ENCODE measurements around the gene TBX3.

TBX3 gene

GRCh38 chr12:114665411-114666260, 18.3 kb downstream of the TBX3 start:
- DNase-seq (ENCODE audit: low read depth), result no peak
- no peak overlapping the region for H3K4me3 ChIP-seq (ENCODE audit: control insufficient read depth, low read depth, low read length)
- no peak for TF ChIP-seq CTCF (IDR thresholded peaks at IDR 0.05; ENCODE audit: control insufficient read depth, insufficient read depth, low read depth, low read length, missing control alignments)

- DNase-seq (ENCODE audit: low read depth), result no peak
- no peak overlapping the region for H3K4me3 ChIP-seq (ENCODE audit: control insufficient read depth, low read depth, low read length)
- no peak for TF ChIP-seq CTCF (IDR thresholded peaks at IDR 0.05; ENCODE audit: control insufficient read depth, insufficient read depth, low read depth, low read length, missing control alignments)
These were observed 19.2 kb downstream of the TBX3 start for GRCh38 chr12:114664651-114665320.

- peak; percentile 96 for TF ChIP-seq CTCF (IDR thresholded peaks at IDR 0.05; ENCODE audit: control insufficient read depth, insufficient read depth, low read depth, low read length, missing control alignments)
- DNase-seq (ENCODE audit: low read depth), result peak; percentile 72
- no peak overlapping the region for H3K4me3 ChIP-seq (ENCODE audit: control insufficient read depth, low read depth, low read length)
These were observed 21.3 kb downstream of the TBX3 start for GRCh38 chr12:114662512-114663177.

- TF ChIP-seq CTCF (IDR thresholded peaks at IDR 0.05; ENCODE audit: control insufficient read depth, insufficient read depth, low read depth, low read length, missing control alignments), result no peak
- no peak for DNase-seq (ENCODE audit: low read depth)
- no peak overlapping the region for H3K4me3 ChIP-seq (ENCODE audit: control insufficient read depth, low read depth, low read length)
These were observed 22.7 kb downstream of the TBX3 start for GRCh38 chr12:114661245-114661644.

- no peak for TF ChIP-seq CTCF (IDR thresholded peaks at IDR 0.05; ENCODE audit: control insufficient read depth, insufficient read depth, low read depth, low read length, missing control alignments)
- DNase-seq (ENCODE audit: low read depth), result no peak
- H3K4me3 ChIP-seq (ENCODE audit: control insufficient read depth, low read depth, low read length), result no peak overlapping the region
These were observed 24.9 kb downstream of the TBX3 start for GRCh38 chr12:114659084-114659483.

- no peak overlapping the region for H3K4me3 ChIP-seq (ENCODE audit: control insufficient read depth, low read depth, low read length)
- TF ChIP-seq CTCF (IDR thresholded peaks at IDR 0.05; ENCODE audit: control insufficient read depth, insufficient read depth, low read depth, low read length, missing control alignments), result no peak
- no peak for DNase-seq (ENCODE audit: low read depth)
These were observed 26.0 kb downstream of the TBX3 start for GRCh38 chr12:114658002-114658441.

Measured in AG09309 (cell line).